ENCODE measurements around the gene ATP6V1G1.
A peak's percentile ranks its signal among the peaks of the same experiment; 100 is the strongest.
"Not testable (repeated sequence)": the region's sequence is repeated elsewhere in the genome, so short reads cannot be mapped to it uniquely, and the experiment has no call there.

The ATP6V1G1 gene, protein sequence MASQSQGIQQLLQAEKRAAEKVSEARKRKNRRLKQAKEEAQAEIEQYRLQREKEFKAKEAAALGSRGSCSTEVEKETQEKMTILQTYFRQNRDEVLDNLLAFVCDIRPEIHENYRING

DNA sequence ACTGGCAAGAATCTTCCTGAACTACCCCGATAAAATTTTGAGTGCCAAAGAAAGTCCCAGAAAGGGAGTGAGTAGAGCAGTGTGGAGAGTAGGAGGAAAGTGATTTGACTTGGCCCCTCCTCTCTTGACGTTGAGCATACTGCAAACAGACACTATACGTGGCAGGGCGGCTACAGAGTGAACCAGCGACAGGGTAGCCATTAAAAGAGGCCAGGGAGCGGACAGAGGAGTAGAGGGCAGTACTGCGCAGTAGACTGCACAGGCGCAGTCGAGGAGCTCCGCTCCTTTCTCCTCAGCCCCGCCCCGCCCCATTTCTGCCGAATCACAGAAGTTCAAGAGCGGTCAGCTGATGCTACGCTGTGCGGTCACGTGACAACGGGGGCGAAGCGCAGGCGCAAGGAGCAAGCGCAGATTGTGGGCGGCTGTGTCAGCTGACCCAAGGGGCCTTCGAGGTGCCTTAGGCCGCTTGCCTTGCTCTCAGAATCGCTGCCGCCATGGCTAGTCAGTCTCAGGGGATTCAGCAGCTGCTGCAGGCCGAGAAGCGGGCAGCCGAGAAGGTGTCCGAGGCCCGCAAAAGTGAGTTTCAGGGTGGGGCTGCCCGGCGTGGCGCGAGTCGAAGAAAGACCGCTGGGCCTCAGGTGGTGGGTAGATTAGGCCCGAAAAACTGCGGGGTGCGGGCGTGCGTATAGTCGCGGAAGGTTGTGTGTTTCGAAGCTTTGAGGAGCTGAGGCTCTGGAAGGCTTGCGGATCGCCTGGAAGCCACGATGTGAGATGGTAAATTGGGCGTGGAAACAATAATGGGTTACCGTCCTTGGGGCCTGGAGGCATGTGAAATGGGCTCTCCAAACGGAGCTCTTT, at the start of gene ATP6V1G1:
ATP6V1G1 (plus strand) TSS at position 425 of the 858 bp plus-strand sequence; CDS start at position 495, 70 bp downstream.
- DNase-seq = peak; percentile 95

DNA sequence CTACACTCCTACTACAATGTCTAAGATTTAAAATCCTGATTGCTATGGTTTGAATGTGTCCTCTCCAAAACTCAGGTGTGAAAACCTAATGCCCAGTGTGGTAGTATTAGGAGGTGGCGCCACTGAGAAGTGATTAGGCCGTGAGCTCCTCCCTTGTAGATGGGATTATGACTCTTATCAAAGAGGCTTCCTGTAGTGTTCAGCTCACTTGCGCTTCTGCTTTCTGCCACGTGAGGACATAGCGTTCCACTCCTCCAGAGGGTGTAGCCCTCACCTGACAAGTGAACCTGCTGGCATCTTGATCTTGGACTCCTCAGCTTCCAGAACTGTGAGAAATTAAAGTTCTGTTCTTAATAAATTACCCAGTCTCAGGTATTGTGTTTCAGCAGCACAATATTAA, 49.3 kb upstream of the ATP6V1G1 start:
- no peak for DNase-seq

DNA sequence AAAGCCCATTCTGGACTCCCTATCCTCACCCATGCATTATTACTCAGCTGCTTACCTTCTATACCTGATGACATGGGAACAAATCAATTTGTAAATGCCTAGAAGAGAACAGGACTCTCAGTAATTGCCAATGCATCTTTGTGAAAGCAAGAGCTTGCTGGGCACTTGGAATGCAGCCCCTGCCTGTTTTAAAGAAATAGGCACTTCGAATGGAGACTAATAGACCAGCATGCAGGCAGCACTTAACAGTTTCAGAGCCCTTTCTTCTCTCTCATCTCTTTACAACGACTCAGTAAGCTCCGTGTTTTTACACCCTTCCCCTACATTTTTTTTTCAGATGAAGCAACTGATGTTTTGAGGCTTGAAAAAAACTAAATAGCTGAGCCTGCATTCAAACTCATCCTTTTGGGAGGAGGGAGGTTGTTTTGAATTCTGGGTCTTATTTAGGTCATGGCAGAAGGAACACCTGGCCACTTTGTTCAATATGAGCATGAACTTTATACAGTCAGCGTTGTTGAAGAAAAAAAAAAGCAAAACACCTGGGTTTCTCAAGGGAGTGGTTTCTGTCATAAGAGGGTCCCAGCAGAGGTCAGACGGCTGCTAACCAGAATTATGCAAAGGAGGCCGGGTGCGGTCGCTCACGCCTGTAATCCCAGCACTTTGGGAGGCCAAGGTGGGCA, 47.7 kb upstream of the ATP6V1G1 start:
- DNase-seq = no peak

DNA sequence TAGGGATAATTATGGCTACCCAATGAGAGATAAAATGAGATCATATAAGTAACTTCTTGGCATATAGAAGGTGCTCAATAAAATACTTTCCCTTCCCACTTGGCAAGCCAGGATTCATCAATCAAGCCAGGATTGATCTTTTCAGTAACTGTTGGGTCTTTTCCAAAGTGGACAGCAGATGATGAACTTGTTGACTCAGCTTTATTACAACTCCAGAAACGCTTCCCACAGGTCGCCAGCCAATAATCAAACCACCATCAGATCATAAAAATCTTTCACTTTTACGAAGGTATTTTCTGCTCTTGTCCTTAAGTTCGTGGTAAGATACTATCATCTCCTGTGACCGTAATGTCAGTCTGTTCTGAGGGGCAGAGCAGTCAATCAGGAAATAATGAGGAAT, 42.5 kb upstream of the ATP6V1G1 start:
- DNase-seq = no peak

DNA sequence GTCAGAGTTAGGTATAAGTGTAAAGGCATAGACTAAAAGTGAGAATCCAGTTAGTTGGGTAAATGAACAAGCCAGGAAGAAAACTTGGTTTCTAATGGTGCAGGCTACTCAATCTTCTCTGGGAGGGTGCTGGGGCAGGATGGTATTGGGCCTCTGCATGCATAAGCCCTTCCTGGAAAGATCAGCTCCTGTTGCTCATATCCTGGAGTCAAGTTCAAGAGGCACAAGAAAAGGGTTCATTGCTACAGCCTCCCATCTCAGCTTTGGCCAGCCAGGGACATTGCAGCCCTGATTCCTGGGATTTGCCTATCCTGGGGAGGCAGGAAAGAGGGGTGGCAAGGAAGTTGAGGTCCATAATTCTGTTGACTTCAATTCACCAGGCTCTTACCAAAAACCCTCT, 40.7 kb upstream of the ATP6V1G1 start:
- DNase-seq = no peak

DNA sequence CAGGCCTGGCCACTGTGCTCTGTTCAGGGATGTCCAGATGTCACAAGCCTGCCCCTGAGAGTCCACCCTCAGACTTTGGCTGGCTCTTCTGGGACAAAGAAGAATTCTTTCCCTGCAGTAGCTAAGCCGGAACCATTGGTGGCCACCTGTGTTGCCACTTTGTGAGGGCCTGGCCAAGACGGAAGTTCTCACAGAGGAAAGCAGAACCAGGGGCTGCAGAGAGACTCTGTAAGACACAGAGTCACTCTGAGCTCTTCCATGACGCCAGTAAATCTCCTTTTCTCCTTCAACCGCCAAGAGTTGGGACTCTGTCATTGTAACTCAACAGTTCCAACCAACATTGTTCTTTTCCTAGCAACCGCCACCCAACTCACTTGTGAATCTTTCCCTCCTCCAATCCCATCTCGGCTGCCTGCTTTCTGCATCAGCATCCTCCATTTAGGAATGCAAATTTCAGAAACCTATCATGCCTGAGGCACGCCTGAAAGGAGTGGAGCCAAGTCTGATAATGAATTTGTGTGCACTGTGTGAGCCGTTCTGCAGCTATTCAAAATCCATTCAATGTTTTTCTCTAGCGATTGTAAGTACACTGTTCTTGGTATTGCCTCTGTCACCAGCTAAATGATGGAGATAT, 37.8 kb upstream of the ATP6V1G1 start:
- no peak for DNase-seq

DNA sequence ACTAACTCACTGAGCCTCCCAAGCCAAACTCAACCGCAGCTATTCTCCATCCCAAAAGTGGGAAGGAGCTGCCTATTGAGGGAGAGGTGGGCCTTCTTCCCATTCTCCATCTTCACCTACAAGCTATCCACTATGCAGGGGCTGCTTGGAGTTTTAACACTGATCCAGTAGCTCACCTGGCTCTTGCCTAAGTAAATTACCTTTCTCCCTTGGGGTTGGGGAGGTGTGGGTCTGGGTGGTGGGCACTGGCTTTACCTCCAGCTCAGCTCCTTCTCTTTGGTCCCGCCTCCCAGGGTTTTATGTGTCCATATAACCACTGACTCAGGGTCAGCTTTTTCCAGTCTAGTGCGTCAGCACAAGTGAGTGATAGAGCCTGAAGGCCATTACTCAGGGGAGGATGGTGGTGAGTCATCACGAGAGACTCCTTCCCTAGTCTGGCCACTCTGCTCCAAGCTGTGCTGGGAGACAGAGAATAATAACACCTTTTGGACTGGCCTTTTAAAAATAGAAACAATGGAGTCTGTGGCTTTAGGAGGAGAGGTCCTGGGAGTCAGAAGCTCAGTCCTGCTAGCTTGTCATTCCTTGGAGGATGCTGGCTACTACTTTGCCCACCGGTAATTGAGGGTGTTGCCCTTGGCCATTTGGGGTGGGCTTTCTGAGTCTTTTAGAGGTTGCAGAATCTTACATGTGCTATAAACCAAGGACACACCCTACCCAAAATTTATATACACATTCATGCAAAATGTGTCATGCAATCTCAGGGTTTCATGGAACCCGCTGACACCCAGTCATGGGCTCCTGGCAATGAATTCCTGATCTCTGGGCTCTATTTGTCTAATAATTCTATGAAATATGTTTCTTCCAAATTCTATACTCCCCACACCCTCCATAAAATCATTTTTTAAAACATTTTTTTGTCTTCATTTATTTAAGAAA, 35.6 kb upstream of the ATP6V1G1 start:
- DNase-seq = no peak

DNA sequence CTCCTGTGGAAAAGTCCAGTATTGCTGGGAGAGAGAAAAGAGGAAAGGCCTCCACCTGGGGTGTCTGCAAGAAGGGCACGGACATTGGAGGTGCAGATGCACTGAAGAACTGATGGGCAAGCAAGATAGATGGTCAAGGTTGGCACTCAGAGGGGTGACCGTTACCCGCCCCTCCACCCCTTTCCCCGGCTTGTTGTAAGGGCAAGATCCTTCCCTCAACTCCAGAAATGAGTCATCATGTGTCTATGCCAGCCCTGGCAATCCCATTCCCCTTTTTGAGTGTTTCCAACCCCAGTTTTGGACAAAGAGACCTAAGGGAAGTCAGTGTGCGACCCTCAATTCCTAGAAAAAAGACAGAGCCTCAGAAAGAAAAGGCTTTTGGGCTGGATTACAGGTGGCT, 34.9 kb upstream of the ATP6V1G1 start:
- no peak for DNase-seq

DNA sequence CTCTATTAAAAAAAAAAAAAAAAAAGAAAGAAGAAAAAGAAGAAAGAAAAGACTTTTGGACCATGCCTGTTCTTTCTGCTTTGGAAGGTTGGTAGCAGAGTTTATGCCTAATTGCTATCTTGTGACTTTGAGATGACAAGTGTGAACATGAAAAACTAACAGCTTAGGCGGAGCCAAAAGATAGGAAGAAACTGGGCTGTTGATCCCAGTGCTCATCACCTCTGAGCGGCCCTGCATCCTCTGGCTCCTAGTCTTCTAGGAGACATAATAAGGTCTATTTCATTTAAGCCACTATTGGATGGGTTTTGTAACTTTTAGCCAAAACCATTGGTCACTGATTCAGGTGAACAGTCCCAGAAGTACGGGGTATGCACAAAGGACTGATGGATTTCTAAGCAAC, 34.4 kb upstream of the ATP6V1G1 start:
- DNase-seq = no peak

DNA sequence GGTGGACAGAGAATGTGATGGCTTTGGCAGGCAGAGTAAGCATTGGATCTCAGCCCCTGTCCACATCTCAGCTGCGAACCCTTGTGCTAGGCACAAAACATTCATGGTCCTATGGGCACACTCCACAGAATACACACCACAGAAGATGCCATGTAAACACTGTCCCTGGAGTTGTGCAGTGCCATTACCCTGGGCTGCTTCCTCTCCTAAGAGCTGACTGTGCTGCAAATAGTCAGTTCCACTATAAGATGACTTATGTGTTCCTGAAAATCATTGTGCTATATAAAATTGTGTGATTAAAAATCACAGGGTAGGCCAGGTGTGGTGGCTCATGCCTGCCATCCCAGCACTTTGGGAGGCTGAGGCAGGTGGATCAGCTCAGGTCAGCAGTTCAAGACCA, 31.9 kb upstream of the ATP6V1G1 start:
- DNase-seq = no peak

DNA sequence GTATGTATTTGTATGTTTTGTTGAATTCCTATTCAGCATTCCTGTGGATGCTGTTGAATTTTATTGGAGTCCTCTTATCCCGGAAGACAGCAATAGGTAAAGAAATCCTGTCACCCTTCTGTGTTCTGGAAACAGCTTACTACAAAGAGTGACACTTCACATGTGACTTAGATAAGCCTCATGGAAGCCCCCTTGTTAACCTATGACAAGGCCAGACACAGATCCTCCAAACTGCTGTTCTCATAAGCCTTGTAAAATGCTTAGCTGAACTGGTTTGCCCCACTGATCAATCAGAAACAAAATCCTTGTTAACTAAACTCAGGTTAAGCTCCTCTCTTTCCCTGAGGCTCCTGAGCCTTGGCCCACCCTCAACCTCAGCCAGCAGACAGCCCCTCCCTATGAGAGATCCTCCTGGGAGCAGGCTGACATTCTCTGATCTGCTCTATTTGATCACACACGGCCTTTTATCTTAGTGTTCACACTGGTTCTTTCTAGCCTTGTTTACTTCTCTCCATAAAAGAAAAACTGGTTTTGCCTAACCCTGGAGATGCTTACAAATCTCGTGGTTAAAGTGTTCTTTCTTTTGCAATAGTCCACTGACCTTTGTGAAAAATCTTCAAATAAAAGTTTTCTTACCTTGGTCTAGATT, 29.4 kb upstream of the ATP6V1G1 start:
- no peak for DNase-seq

DNA sequence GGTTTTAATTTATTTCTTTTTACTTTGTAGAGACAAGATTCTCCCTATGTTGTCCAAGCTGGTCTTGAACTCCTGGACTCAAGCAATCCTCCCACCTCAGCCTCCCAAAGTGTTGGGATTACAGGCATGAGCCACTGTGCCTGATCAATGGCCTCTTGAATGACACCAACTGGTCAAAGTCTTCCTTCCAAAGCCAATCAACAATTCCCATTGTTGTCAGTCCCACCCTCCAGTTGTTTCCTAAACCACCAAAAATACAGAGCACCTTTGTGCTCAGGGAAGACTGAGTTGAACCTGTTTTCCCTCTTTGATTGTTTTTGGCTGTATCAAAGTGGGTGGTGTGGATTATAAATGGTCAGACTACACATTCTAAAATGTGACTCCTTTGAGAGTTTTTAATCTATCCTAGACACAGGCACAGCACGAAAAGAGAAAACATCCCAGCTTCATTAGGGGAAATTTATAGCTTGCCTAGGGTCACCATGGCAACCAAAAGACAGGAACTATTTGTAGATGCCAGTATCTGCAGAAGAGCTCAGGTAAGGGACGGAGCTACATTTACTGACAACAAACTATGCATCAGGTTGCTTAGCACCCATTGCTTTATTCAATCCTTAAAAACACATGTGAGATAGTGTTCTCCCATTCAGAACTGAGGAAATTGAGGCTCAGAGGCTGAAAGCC, 27.6 kb upstream of the ATP6V1G1 start:
- no peak for DNase-seq

DNA sequence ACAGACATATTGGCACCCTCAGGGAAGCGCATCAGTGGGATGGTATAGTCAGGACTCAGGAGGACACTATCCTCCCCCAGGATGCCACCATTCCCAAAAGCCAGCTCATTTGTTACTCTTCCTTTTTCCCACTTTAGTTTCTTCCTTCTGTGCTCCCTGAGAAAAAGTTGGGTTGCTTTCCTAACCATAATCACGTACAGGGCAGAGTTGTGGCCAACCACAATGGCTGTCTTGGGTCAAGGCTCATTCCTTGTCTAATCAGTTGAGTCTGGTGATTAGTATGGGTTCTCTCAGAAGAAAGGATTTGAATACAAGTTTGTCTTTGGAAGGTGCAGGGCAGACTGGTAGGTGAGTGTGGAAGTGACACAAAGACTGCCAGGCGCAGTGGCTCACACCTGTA, 26.6 kb upstream of the ATP6V1G1 start:
- no peak for DNase-seq

DNA sequence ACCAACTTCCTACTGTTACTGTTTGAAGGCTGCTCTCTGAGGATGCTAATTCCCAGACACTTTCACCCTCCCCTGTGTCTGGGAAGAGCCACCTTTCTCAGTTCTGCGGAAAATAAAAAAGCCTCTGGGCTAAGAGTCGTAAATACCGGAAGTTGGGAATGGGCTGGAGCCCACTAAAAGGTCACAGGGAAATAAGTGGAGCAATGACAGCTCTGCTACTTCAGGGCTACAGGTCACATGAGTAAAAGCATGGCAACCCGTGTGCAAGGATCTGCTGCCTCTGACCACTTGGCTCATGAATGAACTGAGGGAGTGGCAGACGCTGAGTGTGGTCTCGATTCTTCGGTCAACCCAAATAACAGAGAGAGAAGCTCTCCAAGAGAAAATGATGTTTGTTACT, 25.8 kb upstream of the ATP6V1G1 start:
- DNase-seq = no peak

DNA sequence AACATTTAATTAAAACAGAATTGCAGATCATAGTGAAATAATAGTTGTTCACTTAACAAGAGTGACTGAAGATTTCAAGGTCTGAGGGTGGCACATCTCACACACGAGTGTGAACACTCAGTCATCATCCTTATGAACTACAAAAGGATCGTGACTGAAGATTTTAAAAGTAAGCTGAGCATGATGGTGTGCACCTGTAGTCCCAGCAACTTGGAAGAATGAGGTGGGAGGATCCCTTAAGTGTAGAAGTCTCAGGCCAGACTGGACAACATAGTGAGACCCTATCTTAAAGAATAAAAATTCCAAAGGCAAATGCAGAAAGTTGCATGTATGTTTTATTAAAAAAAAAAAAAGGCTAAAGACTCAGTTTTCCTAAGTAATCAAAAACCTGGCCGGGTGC, 22.4 kb upstream of the ATP6V1G1 start:
- no peak for DNase-seq

DNA sequence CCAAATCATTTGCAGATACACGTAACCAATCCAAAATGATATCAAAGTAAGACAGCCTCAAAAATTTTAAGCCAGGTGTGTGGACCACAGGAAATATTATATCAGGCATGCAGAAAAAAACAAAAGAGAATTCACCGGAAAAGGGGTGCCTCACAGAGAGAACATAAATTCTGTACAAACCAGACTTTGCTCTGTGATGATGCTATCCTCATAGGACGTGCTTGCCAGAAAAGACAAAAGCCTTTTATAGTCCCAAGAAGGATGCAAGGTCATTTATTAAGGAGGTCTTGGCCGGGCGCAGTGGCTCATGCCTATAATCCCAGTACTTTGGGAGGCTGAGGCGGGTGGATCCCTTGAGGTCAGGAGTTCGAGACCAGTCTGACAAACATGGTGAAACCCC, 16.8 kb upstream of the ATP6V1G1 start:
- DNase-seq = no peak

DNA sequence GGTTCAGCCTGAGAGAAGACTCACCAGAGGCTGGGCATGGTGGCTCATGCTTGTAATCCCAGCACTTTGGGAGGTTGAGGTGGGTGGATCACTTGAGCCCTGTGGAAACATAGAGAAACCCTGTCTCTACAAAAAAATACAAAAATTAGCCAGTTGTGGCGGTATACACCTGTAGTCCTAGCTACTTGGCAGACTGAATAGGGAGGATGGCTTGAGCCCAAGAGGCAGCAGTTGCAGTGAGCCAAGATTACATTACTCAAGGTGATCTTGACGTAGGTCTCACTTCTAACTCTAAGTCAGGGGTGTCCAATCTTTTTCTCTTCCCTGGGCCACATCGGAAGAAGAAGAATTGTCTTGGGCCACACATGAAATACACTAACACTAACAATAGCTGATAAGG, 16.2 kb upstream of the ATP6V1G1 start:
- DNase-seq = no peak

DNA sequence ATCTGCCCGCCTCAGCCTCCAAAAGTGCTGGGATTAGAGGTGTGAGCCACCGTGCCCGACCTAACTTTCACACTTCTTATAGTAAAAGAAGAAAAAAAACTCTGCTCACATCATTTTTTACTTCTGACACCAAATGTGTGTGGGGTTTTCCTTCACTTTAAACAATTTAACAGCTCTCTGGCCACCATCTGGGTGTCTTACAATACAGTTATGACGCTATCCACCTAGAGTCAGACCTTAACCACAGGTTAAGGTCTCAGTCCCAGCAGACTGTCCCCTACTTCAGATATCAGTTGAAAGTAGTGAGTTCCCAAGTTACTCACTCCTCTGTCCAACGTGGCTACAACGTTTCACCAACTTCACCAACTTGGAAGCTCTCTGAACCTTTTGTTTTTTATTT, 15.4 kb upstream of the ATP6V1G1 start:
- DNase-seq = no peak

DNA sequence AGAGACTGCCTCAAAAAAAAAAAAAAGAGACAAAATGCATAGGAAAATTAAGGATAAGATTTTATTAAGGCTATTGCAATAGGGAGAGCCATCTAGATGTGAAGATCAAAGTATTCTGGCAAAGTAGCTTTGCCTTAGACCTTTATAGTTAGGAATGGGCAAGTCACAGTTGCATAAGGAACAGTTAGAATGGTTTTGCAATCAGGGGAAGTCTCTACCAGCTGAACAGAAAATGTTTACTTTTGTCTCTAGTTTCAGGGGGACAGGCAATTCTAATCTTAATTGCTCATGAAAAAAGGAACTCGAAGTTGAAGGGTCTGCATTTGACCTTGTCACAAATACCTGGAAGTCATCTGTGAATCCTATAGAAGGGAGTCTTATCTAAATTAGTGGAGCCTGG, 13.1 kb upstream of the ATP6V1G1 start:
- DNase-seq = peak; percentile 47

DNA sequence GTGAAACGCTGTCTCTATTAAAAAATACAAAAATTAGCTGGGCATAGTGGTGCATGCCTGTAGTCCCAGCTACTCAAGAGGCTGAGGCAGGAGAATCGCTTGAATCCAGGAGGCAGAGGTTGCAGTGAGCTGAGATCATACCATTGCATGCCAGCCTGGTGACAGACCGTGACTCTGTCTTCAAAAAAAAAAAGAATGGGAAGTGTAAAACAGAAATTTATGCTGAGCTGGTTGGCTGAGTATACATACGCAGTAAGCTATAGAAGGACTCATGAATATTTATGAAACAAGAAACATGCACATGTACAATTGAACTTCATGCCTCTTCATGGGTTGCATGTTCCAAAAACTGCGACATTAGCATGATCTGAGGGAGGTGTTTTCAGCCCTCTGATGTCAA, 10.8 kb upstream of the ATP6V1G1 start:
- DNase-seq = not testable (repeated sequence)

DNA sequence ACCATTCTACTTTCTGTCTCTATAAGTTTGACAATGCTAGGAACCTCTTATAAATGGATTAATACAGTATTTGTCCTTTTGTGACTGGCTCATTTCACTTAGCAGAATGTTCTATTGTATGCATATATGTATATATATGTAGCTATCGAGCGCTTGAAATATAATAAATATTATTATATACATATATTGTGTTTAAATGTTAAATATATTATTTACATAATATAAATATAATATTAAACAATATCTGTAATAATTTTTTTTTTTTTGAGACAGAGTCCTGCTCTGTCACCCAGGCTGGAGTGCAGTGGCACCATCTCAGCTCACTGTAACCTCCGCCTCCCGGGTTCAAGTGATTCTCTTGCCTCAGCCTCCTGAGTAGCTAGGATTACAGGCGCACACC, 9.4 kb upstream of the ATP6V1G1 start:
- not testable (repeated sequence) for DNase-seq
